ENCODE data around the gene RECK. TPM values are rescaled to one million over a fixed set of nuclear protein-coding genes. Genes with fewer than 3 reads are reported as not detected.

The RECK gene
- total RNA-seq, 1 donor from 2014 or later: 1.2 TPM

GRCh38 chr9:36161187-36161586, 124.5 kb downstream of the RECK start:
- no peak for ATAC-seq

GRCh38 chr9:36162211-36162738, 125.6 kb downstream of the RECK start:
- ATAC-seq: no peak

DNA sequence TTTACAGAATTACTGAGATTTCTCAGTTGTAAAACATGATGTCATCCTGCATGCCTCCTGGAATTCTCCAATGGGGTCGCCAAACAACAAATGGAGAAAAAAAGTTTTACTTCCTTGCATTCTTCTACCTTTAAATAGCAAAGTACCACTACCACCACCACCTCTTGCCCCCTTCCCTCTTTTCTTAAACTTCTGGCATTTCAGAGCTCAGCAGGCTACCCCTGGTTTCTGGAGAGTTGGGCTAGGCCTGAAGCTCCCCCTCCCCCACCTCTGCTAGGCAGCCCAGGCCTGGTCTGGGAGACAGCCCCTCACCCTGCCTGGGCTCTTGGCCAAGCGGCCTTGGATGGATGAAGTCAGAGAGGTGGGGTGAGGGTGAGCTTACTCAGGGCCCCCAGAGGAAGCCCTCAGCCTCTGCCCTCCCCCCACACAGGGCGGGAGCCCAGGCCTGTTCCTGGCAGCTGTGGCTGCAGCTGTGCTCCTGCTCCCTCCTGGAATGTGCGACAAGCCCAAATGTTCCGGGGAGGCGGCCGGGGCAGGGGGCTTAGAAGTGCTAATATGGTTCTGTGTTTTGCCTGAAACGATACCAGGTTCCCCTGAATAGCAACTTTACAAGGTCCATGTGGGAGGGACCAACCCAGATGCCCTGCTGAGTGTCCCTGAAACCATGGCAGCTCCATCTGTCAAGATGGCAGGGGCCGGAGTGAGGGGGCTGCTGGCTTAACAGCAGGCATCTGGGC, 126.5 kb downstream of the RECK start:
- no peak for ATAC-seq

DNA sequence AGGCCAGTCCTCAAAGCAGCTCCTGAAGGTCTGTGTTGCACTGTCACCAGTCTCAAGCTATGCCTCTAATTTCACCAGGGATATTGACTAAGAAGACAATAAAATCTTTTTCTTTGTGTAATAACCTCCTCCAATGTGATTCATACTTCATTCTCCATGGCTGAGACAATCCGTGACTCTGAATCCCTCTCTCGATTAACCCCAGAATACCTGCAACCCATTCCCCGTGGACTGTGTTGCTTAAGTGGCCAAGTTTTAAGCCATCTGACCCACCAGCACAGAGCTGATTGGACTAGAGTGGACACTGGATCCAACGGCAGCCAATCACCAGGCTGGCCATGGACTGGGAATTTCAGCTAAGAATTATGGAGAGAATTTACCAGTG, 127.1 kb downstream of the RECK start:
- ATAC-seq: no peak

GRCh38 chr9:36164372-36164771, 127.7 kb downstream of the RECK start:
- no peak for ATAC-seq

DNA sequence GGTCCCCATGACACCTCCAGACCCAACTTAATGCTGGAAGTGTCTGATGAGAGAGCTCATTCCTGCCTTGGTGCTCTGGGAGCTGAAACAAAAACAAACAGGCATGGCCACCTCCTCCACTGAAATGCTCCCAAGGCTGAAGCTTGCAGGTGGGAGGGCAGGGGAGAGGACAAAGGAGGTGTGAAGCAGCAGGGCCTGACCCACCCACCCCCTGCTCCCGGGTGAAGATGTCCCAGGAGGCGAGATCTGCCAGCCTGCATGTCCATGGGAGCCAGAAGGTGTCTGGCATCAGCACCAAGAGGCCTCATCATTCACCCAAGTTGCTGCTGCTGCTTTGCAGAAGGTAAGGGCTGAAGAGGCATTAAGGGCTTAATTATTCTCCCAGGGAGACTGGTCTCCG, 128.3 kb downstream of the RECK start:
- ATAC-seq: no peak

DNA sequence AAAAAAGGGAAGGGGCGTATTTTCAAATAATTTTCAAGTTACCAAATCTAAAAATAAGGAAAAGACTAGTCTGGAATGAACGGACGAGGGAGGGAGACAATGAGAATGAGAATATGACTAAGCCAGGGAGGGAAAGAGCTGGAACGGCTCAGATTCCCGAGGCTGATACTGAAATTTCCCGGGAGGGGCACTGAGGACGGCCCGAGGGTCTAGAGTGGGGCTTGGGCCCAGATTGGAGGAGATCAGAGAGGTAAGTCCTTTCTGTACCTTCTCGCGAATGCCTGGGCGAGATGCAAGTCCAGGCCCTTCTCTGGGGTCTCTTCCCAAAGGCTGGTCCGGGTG, 129.1 kb downstream of the RECK start:
- ATAC-seq: no peak

DNA sequence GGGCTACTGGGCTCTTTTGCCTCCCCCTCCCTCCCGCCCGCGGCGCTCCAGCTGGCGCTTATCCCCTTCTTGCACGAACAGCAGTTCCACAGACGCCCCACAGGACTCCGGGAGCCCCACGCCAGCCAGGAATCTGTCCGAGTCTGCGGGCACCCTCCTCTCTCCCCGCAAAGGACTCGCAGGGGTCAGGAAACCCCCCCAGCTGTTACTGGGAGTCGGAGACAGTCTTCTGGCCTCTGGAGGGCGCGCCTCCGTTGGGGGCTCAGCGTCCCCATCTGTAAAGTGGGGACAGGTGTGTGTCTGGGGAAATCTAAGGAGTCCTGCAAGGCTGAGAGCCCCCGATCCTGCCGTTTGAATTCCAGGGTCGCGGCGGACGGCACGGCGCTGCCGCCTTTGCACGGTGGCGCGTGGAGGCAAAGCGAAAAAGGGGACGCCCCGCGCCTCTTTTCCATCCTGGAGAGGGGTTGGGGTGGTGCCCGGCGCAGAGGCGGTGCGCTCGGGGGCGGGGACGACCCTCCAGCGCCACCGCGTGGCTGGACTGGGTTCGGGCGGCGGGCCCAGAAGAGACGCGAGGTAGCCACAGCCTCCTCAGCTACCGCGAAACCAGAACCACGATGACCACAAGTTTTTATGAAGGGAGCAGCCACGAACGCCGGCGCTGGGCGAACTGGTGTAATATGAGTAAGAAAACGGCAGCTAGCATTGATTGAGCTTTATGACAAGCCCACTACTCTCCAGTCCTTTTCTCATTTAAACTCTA, 129.6 kb downstream of the RECK start:
- ATAC-seq: peak; percentile 95

DNA sequence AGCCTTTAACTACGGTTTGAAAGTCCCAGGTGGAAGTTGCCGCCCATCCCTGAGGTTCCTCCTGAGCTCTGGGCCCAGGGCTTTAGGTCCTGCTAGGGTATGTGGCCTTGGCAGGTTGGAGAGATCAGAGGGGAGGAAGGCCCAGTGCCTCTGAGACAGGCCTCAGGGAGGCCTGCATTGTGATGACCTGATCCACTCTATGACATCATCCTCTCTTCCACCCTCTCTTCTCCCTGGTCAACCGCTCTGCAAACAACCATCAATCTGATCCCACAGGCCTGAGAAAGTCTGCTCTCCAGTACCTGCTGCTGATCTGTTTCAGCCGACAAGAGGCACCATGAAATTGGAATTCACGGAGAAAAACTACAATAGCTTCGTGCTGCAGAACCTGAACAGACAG, 132.5 kb downstream of the RECK start, which contains the start of gene CCIN:
Gene CCIN (plus strand): TSS at position 223 of the 400 bp plus-strand sequence. CDS start 115 bp downstream, at position 338.
- no peak for ATAC-seq

GRCh38 chr9:36169708-36170107, 133.0 kb downstream of the RECK start:
- ATAC-seq: no peak

DNA sequence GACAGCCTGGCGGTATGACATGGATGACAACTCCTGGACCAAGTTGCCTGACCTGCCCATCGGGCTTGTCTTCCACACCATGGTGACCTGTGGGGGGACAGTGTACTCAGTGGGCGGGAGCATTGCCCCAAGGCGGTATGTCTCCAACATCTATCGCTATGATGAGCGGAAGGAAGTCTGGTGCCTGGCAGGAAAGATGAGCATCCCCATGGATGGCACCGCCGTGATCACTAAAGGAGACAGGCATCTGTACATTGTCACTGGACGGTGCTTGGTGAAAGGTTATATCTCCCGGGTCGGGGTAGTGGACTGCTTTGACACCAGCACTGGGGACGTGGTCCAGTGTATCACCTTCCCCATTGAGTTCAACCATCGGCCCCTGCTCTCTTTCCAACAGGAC, 133.8 kb downstream of the RECK start:
- ATAC-seq: no peak

GRCh38 chr9:36173861-36174260, 137.1 kb downstream of the RECK start:
- no peak for ATAC-seq

Other genes with a start within 250 kb of the RECK start
- gene NPR2, start 245.3 kb upstream of the RECK start, total RNA-seq: 1.3 TPM
- 0.20 TPM for gene SPAG8, start 224.7 kb upstream of the RECK start, total RNA-seq
- gene HINT2, start 221.9 kb upstream of the RECK start, total RNA-seq: 30.2 TPM
- not detected for gene FAM221B, start 208.2 kb upstream of the RECK start, total RNA-seq
- 1.7 TPM for gene TMEM8B, start 207.7 kb upstream of the RECK start, total RNA-seq
- not detected for gene OR13J1, start 166.5 kb upstream of the RECK start, total RNA-seq
- 1.2 TPM for gene HRCT1, start 130.7 kb upstream of the RECK start, total RNA-seq
- gene SPAAR, start 127.4 kb upstream of the RECK start, total RNA-seq: 0.16 TPM
- not detected for gene OR2S2, start 78.8 kb upstream of the RECK start, total RNA-seq
- gene GLIPR2, start 99.8 kb downstream of the RECK start, total RNA-seq: 8.8 TPM
- gene CCIN, start 132.5 kb downstream of the RECK start, total RNA-seq: not detected
- 169 TPM for gene CLTA, start 154.0 kb downstream of the RECK start, total RNA-seq
- gene GNE, start 221.5 kb downstream of the RECK start, total RNA-seq: 7.4 TPM